ENCODE results near the gene AP5Z1. TPM values are rescaled to one million over a fixed set of nuclear protein-coding genes. Genes with fewer than 3 reads are reported as not detected.

AP5Z1 gene
- total RNA-seq, 1 experiment from 2014 or later, result 29.8 TPM

Other genes with a start within 250 kb of the AP5Z1 start
- 13.2 and 19.8 TPM in 2 replicates for gene FOXK1, start 93.3 kb upstream of the AP5Z1 start, total RNA-seq (2014; rRNA removed; shearing (Covaris generic); ENCODE audit: low replicate concordance)
- gene PAPOLB, start 86.4 kb downstream of the AP5Z1 start, total RNA-seq (2014; rRNA removed; shearing (Covaris generic); ENCODE audit: low replicate concordance), result not detected in 2 replicates
- 2.2 TPM in 1 of 2 replicates, not detected in the other for gene RADIL, start 108.1 kb downstream of the AP5Z1 start, total RNA-seq (2014; rRNA removed; shearing (Covaris generic); ENCODE audit: low replicate concordance)
- gene MMD2, start 183.6 kb downstream of the AP5Z1 start, total RNA-seq (2014; rRNA removed; shearing (Covaris generic); ENCODE audit: low replicate concordance), result not detected in 2 replicates